GM19025 (cell line): Measurements from ENCODE around the gene GJA10.

Experiments used
- ATAC-seq: cut with Tn5 transposase; IDR thresholded peaks from one replicate; pipeline ENCODE4 v1.9.1; 2021; ENCODE audit warnings: mild to moderate bottlenecking, low read depth, moderate library complexity; ENCODE audit not compliant: unreplicated experiment

The GJA10 gene

GRCh38 chr6:89916136-89916920, 22.1 kb downstream of the GJA10 start:
- no peak for ATAC-seq

GRCh38 chr6:89917216-89917615, 22.9 kb downstream of the GJA10 start:
- ATAC-seq, result no peak

GRCh38 chr6:89917801-89918366, 23.6 kb downstream of the GJA10 start:
- no peak for ATAC-seq

GRCh38 chr6:89921197-89921596, 26.9 kb downstream of the GJA10 start:
- no peak for ATAC-seq

- no peak for ATAC-seq
Observed at GRCh38 chr6:89921691-89922090, 27.4 kb downstream of the GJA10 start.

GRCh38 chr6:89924231-89924630, 30.0 kb downstream of the GJA10 start:
- no peak for ATAC-seq

GRCh38 chr6:89925826-89926225, 31.6 kb downstream of the GJA10 start:
- ATAC-seq, result no peak

GRCh38 chr6:89927264-89927663, 33.0 kb downstream of the GJA10 start:
- no peak for ATAC-seq

GRCh38 chr6:89927791-89928550, 33.7 kb downstream of the GJA10 start:
- no peak for ATAC-seq

GRCh38 chr6:89928604-89929003, 34.3 kb downstream of the GJA10 start:
- no peak for ATAC-seq

- no peak for ATAC-seq
Observed at GRCh38 chr6:89930789-89931188, 36.5 kb downstream of the GJA10 start.

GRCh38 chr6:89932245-89932802, 38.1 kb downstream of the GJA10 start:
- no peak for ATAC-seq

- ATAC-seq, result no peak
Observed at GRCh38 chr6:89934685-89935366, 40.6 kb downstream of the GJA10 start.

- ATAC-seq, result no peak
Observed at GRCh38 chr6:89936177-89936576, 41.9 kb downstream of the GJA10 start.

- no peak for ATAC-seq
Observed at GRCh38 chr6:89938014-89938413, 43.7 kb downstream of the GJA10 start.

GRCh38 chr6:89939144-89939543, 44.9 kb downstream of the GJA10 start:
- no peak for ATAC-seq

- ATAC-seq, result peak; percentile 81
Observed at GRCh38 chr6:89940225-89941027, 46.2 kb downstream of the GJA10 start.

- ATAC-seq, result no peak
Observed at GRCh38 chr6:89941031-89941762, 46.9 kb downstream of the GJA10 start.
